Measurements from ENCODE around the gene RYR3. TPM values are rescaled to one million over a fixed set of nuclear protein-coding genes. Genes with fewer than 3 reads are reported as not detected.

RYR3 gene
- total and polyA plus RNA-seq, 10 of the 15 experiments (the other 5 are each of a cell fraction or from before 2014, with no cell fraction given): under 0.01 to 0.44 (median 0.16) TPM; not detected in 5

DNA sequence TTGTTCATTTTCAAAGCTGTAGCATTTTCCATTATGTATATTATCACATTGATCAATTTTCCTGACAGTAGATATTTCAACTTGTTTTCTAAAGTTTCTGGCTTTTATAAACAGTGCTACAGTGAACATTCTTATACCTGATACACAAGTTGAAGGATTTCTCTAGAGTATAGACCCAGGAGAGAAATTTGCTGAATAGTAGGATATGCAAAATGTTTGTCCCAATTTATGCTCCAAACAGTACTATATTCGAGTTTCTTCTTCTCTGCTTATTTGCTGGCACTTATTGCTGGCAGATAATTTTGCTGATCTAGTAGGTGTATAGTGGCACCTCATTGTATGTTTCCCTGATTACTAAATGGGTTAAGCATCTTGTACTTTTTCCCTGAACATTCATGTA, 540.3 kb downstream of the RYR3 start:
- no peak for FAIRE-seq

More for the DNA sequence above, 540.3 kb downstream of the RYR3 start:
- POLR2A ChIA-PET: no interaction called here
- DNase-seq (ENCODE audit: low read depth, low spot score) (no peak), ATAC-seq (no peak)
- SMC1A ChIA-PET (ENCODE audit: uncharacterized antibody, unreplicated experiment): no interaction called here
- no peaks in the 10 kb centered on the region for H3K36me3 ChIP-seq (ENCODE audit: control insufficient read depth in 2 of 2, insufficient read depth in 2 of 2, low read length in 1 of 2)
- 0% methylated on average over 1 of the region's 1 CpG for WGBS (ENCODE audit: insufficient coverage, insufficient replicate concordance, low lambda C conversion rate, missing lambda C conversion rate)
- H3K79me2 ChIP-seq (ENCODE audit: control insufficient read depth, insufficient read depth, low read length): no peaks in the 10 kb centered on the region
- H3K27me3 ChIP-seq (replicated peaks in 1 of 2; ENCODE audit: control insufficient read depth in 2 of 2, insufficient read depth in 2 of 2, low read length in 1 of 2): no peaks in the 10 kb centered on the region
- BruUV-seq (replicated peaks): no TSS peak
- in situ Hi-C loops (cut with MboI) (no loop called here), intact Hi-C loops (cut with micrococcal nuclease; ENCODE audit: unreplicated experiment) (no loop called here)
- CTCF ChIA-PET: interaction anchor here (1.1 kb wide), 1 partner anchor 49 kb away, joined by 4 read pairs; no protein-coding TSS in a partner anchor
- no peak overlapping the region for H2AFZ ChIP-seq (ENCODE audit: control insufficient read depth, low read depth, low read length)
- RAD21 ChIA-PET (ENCODE audit: unreplicated experiment): no interaction called here
- no peak overlapping the region for H3K27ac ChIP-seq (ENCODE audit: control insufficient read depth, insufficient read depth)
- H3K4me3 ChIP-seq: no peak overlapping the region
- no peak overlapping the region for H3K4me2 ChIP-seq (ENCODE audit: control insufficient read depth, insufficient read depth)
- H3K9me3 ChIP-seq (replicated peaks; ENCODE audit: control insufficient read depth, insufficient read depth, low read length): no peaks in the 10 kb centered on the region
- TF ChIP-seq MYC (IDR thresholded peaks at IDR 0.05; ENCODE audit: insufficient read depth, insufficient read length, insufficient replicate concordance, low read length, severe bottlenecking) (no peak), FOXK2 (IDR thresholded peaks at IDR 0.05) (no peak), CHD1 (IDR thresholded peaks at IDR 0.05; ENCODE audit: low read depth, low read length) (no peak), HDAC2 (IDR thresholded peaks at IDR 0.05) (no peak), EED (IDR thresholded peaks at IDR 0.05; ENCODE audit: low read depth) (no peak)
- TF ChIP-seq, protein P1, sequence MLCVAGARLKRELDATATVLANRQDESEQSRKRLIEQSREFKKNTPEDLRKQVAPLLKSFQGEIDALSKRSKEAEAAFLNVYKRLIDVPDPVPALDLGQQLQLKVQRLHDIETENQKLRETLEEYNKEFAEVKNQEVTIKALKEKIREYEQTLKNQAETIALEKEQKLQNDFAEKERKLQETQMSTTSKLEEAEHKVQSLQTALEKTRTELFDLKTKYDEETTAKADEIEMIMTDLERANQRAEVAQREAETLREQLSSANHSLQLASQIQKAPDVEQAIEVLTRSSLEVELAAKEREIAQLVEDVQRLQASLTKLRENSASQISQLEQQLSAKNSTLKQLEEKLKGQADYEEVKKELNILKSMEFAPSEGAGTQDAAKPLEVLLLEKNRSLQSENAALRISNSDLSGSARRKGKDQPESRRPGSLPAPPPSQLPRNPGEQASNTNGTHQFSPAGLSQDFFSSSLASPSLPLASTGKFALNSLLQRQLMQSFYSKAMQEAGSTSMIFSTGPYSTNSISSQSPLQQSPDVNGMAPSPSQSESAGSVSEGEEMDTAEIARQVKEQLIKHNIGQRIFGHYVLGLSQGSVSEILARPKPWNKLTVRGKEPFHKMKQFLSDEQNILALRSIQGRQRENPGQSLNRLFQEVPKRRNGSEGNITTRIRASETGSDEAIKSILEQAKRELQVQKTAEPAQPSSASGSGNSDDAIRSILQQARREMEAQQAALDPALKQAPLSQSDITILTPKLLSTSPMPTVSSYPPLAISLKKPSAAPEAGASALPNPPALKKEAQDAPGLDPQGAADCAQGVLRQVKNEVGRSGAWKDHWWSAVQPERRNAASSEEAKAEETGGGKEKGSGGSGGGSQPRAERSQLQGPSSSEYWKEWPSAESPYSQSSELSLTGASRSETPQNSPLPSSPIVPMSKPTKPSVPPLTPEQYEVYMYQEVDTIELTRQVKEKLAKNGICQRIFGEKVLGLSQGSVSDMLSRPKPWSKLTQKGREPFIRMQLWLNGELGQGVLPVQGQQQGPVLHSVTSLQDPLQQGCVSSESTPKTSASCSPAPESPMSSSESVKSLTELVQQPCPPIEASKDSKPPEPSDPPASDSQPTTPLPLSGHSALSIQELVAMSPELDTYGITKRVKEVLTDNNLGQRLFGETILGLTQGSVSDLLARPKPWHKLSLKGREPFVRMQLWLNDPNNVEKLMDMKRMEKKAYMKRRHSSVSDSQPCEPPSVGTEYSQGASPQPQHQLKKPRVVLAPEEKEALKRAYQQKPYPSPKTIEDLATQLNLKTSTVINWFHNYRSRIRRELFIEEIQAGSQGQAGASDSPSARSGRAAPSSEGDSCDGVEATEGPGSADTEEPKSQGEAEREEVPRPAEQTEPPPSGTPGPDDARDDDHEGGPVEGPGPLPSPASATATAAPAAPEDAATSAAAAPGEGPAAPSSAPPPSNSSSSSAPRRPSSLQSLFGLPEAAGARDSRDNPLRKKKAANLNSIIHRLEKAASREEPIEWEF (IDR thresholded peaks at IDR 0.05; ENCODE audit: insufficient replicate concordance, low read depth, low read length): no peak
- no peak overlapping the region for H3K9ac ChIP-seq (ENCODE audit: control insufficient read depth, insufficient read depth, low read length)
- H4K20me1 ChIP-seq (ENCODE audit: control insufficient read depth, insufficient read depth): no peaks in the 10 kb centered on the region
- no peaks in the 10 kb centered on the region for H3K4me1 ChIP-seq (ENCODE audit: control insufficient read depth, insufficient read depth, low read length)
